Measurements from ENCODE around the gene RFTN1. TPM values are rescaled to one million over a fixed set of nuclear protein-coding genes. Genes with fewer than 3 reads are reported as not detected.

RFTN1 gene
- polyA plus RNA-seq, 4 donors: 30.2 to 35.5 (median 32.5) TPM

Other genes starting within 250 kb of the RFTN1 start
- gene DPH3, start 248.8 kb downstream of the RFTN1 start, polyA plus RNA-seq (ENCODE audit: insufficient read length in 4 of 4): 10 to 100 TPM; 21.0 to 27.0 (median 25.7) TPM
- gene OXNAD1, start 248.5 kb downstream of the RFTN1 start, polyA plus RNA-seq (ENCODE audit: insufficient read length in 4 of 4): 10 to 100 TPM; 15.4 to 19.8 (median 17.4) TPM
- gene DAZL, start 91.7 kb upstream of the RFTN1 start, polyA plus RNA-seq (ENCODE audit: insufficient read length in 4 of 4): not detected